GM18508 (cell line): ENCODE data around the gene OR1J4.
"Not testable (repeated sequence)": the region's sequence is repeated elsewhere in the genome, so short reads cannot be mapped to it uniquely, and the experiment has no call there.

ENCODE experiments used
- ATAC-seq: cut with Tn5 transposase; IDR thresholded peaks from one replicate; pipeline ENCODE4 v1.9.1; 2021; ENCODE audit warnings: moderate number of reproducible peaks; ENCODE audit not compliant: insufficient read depth, unreplicated experiment

OR1J4 gene

DNA sequence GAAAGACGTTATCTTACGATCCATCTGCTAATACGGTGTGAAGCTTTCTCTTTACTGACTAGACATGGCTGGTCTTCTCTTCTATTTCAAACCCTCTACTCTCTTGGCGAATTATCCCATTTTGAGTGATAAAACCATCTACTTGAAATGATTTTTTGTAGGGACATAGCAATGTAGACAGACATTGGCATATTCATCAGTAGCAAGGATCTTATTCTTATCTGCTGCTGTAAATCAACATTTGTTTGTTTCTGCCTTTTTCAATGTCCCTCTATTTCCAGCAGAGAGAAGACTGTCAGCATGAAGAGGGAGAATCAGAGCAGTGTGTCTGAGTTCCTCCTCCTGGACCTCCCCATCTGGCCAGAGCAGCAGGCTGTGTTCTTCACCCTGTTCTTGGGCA lies at the start of gene OR1J4:
Gene OR1J4 (plus strand): TSS at position 301 of the 400 bp plus-strand sequence. CDS start 0 bp downstream, at position 301.
- no peak for ATAC-seq

- no peak for ATAC-seq
These were observed 44.4 kb upstream of the OR1J4 start for GRCh38 chr9:122474561-122474960.

DNA sequence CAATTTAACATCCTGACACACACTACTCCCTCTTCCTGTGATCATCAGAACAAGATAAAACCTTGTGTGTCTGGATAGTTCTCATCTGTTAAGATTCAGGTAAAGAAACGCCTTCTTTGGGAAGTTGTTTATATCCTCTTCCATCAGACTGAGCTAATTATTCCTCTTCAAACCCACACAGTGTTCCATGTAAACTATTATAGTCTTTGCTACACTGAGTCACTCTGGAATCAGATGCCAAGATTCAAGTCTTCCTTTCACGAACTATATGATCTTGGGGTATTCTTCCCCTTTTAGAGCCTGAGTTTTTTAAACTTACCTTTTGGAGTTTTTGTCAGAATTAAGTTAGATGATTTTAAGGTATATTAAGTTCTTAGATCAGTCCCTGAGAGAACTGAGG lies 43.2 kb upstream of the OR1J4 start:
- ATAC-seq = no peak

- ATAC-seq = no peak
These were observed 41.6 kb upstream of the OR1J4 start for GRCh38 chr9:122477346-122477745.

GRCh38 chr9:122477826-122478225 lies 41.1 kb upstream of the OR1J4 start, which contains the start of gene OR1J1:
OR1J1 (minus strand) TSS chr9:122477926; CDS start chr9:122477926, 0 bp downstream.
- no peak for ATAC-seq

GRCh38 chr9:122479062-122479461 lies 39.9 kb upstream of the OR1J4 start:
- no peak for ATAC-seq

DNA sequence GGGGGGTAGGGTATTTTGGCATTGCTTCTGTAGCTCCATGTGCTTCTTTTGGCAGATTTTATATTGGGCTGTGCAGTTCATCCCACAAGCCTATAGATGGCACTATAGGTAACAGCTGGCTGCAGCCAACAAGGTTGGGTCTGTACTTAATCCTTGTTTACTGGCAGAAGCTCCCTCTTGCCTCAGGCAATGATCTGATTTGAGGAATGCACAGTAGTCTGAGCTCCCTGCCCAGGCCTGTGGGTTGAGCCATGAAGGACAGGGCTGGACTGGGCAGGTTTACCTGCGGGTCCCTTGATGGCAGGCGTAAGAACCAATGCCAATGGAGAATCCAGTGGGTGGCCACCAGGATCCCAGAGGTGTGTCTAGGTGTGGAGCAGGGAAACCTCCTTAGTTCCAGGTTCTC lies 20.1 kb upstream of the OR1J4 start:
- ATAC-seq = no peak

DNA sequence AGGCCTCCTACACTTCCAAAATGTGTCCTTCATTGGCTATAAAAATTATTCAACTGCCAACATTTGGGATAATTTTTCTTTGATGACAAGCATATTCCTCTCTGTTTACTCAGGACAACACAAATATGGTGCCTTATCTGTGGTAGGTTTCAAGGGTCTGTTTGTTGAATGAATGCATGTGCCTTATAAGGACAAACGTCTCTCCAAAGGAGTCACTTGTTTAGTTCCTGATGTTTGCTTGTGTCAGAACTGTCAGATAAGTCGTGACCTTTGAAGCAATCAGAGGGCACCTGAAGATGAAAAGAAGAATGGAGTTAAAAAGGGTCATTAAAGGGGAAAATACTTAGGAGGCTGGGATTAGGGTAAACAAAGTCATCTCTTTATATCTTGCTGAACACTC lies 12.0 kb upstream of the OR1J4 start:
- ATAC-seq = no peak

- no peak for ATAC-seq
These were observed 8.4 kb upstream of the OR1J4 start, which contains the start of gene OR1J2 for GRCh38 chr9:122510502-122510901. OR1J2 (plus strand) TSS chr9:122510802; CDS start chr9:122510802, 0 bp downstream.

DNA sequence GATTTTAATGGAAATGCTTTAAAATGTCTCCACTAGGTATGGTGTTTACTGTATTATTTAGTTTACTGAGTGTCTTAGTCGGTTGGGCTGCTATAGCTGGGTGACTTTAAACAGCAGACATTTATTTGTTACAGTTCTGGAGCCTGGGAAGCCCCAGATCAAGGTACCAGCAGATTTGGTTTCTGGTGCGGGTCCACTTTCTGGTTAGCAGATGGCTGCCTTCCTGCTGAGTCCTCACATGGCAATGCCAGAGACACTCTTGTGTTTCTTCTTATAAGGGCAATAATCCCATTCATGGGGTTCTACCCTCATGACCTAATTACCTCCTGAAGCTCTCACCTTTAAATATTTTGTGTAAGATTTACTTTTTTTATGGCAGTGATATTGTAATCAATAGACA lies 715 bp upstream of the OR1J4 start:
- no peak for ATAC-seq

DNA sequence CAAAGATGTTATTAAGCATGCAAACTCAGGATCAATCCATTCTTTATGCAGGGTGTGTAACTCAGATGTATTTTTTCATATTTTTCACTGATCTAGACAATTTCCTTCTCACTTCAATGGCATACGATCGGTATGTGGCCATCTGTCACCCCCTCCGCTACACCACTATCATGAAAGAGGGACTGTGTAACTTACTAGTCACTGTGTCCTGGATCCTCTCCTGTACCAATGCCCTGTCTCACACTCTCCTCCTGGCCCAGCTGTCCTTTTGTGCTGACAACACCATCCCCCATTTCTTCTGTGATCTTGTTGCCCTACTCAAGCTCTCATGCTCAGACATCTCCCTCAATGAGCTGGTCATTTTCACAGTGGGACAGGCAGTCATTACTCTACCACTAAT lies 435 bp downstream of the OR1J4 start:
- no peak for ATAC-seq

GRCh38 chr9:122526602-122527001 lies 7.7 kb downstream of the OR1J4 start:
- no peak for ATAC-seq

- ATAC-seq = no peak
These were observed 8.3 kb downstream of the OR1J4 start, which contains the start of gene OR1N1 for GRCh38 chr9:122527193-122527592. OR1N1 (minus strand) TSS chr9:122527293; CDS start chr9:122527293, 0 bp downstream.

GRCh38 chr9:122531157-122531556 lies 12.2 kb downstream of the OR1J4 start:
- ATAC-seq = not testable (repeated sequence)

DNA sequence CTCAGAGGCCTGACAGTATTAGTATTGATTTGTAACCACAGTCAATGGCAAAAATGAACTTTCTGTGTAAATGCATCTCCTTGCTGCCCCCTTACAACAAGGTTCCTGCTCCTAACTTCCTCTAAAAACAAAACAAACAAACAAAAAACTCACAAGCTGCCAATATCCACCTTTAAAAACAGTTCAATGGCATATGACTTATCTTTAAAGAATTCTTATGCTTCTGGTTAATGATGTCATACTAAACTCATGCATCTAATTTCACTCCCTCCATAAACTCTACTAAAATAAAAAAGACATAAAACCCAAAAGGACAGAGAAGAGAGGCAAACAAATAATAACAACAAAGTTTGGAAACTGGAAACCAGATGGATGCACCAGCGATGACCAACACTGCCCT lies 17.2 kb downstream of the OR1J4 start:
- ATAC-seq = no peak

- not testable (repeated sequence) for ATAC-seq
These were observed 18.1 kb downstream of the OR1J4 start for GRCh38 chr9:122537066-122537465.

- no peak for ATAC-seq
These were observed 19.8 kb downstream of the OR1J4 start for GRCh38 chr9:122538757-122539156.

GRCh38 chr9:122546196-122546595 lies 27.3 kb downstream of the OR1J4 start:
- ATAC-seq = no peak

DNA sequence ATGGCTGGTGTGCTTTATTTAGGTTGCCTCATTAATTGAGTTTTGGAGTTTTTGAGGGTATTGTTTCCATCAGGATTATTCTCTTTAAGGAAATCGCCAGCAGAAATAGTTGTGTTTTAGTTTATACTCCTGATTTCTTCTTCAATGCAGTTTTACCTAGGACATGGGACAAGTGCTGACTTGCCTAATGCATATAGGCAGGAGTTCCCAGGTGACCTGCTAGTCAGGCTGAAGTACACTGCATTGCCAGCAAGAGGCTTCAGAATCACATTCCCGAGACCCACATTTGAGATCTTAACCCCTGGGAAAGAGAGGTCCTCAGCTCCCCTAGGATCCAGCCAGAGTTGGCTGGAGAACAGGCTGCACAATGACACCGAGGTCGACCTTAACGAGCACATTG lies 32.4 kb downstream of the OR1J4 start:
- no peak for ATAC-seq

DNA sequence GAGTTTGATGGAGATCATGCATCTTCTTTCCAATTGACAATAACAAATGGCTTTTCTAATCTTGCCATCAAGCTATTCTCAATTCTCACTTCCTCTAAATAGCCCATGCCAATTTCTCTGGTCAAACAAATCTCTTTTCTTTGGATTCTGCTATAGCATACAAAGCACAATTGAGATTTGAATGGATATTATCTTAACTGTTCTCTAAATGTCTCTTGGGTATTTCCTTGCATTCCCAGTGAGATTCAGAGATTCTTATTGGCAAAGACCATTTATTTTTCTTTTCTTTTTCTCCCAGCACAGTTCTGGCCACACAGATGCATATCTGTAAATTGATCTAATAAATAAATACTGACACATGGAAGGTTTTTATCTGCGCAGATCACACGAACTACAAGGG lies 33.9 kb downstream of the OR1J4 start, which contains the start of gene OR1N2:
Gene OR1N2 (plus strand): TSS at position 301 of the 400 bp plus-strand sequence. CDS start 100 bp downstream, outside the sequence.
- no peak for ATAC-seq

- no peak for ATAC-seq
These were observed 42.5 kb downstream of the OR1J4 start for GRCh38 chr9:122561446-122561845.

DNA sequence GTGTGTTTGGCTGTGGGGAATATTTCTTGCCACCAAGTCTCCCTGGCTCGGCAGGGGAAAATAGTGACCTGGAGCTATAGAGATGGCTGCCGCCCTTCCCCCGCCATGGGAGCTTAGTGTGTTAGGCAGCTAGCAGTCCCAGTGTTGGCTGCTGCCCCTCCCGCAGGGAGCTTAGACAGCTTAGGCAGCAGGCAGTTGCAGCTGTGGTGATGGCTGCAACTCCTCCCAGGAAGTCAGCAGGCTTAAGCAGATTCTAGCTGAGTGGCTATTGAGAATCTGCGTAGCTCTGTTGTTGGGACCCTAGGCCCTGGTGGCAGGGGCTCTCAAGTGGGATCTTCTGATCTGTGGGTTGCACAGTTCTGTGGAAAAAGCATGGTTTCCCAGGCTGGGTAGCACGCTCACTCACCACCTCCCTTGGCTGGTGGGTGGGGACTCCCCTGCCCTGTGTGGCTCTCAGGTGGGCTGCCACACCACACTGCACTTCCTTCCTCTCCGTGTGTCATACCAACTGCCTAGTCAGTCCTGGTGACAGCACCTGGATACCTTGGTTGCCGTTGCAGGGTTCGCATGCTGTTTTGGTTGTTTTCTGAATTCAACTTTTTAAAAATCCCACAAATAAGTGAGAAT lies 43.3 kb downstream of the OR1J4 start:
- no peak for ATAC-seq
